ENCODE data around the gene NAV3.
"Not testable (repeated sequence)": the region's sequence is repeated elsewhere in the genome, so short reads cannot be mapped to it uniquely, and the experiment has no call there.

Gene NAV3

DNA sequence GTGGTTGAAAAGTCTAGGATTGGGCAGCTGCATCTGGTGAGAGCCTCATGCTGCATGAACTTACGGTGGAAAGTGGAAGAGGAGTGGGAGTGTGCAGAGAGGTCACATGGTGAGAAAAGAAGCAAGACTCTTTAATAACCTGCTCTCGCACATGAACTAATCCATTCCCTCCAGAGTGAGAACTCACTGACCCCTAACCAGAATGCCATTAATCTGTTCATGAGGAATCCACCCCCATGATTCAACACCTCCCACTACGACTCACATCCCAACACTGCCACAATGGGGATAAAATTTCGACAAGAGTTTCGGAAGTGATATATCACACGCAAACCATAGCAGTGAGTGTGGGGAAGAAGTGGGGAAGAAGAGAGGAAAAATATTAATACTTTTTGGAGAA is 377.4 kb downstream of the NAV3 start:
- DNase-seq: no peak

DNA sequence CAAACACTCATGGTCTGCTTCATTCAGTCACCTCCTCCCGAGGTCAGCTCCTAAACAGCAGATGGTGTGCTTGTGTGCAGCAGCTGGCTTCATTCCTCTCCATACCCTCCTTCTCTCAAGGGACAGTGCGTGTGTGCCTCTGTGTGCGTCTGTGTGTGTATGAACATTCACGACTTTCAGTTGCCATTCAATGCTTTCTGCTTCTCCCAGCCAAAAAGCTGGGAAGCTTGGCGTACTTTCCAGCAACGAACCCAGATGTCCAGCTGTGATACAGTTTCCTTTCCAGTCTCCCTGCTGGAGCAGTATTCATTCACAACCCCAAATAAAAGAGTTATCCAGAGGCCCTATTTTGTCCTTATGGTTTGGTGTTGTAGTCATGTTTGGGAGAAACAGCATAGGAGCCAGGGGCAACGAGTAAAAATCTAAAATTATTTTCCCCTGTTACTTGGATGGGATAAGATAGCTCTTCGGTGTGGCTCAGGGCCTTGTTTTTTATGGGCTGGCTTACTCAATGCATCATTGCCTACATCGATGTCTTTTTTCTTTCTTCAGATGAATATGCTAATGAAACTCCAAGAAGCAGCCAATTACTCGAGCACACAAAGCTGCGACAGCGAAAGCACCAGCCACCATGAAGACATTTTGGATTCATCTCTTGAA is 379.3 kb downstream of the NAV3 start:
- peak in 1 of 2 experiments; percentile 18 for DNase-seq

DNA sequence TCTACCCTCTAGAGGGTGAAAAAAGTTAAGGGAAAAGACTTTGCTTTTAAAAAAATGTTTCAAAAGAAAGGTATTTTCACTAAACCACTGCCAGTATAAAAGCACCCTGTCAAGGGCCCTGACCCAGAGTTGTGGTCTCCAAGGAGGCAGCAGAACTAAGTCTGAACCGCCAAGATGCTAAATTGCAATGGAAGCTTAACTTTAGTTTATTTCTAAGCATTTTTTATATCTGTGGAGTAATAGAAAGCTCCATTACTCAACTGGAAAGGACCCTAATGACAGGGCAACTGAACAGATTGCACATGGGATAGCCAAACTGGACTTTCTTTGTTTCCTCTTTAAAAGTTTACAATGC is 379.8 kb downstream of the NAV3 start:
- no peak for DNase-seq

DNA sequence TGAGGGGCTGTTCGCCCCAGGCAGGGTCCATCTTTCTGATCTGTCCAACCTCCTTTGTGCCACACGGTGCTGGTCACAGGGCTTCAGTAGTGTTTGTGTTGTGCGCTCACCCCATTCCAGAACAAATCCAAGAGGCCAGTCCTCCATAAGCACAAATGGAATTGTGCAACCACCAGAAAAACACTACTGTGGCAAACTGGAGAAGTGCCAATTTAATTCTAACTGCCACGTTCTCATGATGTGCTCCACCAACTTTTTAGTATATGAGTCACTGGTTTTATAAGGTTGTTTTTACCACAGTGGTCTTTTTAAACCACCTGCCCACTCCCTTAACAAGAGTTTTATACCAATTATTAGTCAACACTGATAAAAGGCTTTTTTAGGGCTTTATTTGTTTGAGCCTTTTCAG is 380.2 kb downstream of the NAV3 start:
- DNase-seq: no peak

DNA sequence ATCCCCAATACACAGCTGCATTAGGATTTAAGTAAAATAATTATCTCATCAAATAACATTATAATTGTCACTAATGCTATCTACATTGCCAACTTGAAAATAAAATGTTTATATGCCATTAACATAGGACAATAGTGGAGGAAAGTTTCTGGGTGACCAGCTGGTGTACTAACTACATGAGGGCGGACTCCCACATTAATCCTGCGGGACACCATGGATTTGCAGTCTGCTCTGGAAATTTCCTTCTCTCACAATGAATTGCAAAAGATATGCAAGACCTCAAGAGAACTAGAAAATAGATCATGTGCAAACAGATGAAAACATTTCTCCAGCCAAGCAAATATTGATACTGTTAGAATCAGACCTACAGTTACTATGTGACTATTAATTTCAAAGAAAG is 390.1 kb downstream of the NAV3 start:
- no peak for DNase-seq

DNA sequence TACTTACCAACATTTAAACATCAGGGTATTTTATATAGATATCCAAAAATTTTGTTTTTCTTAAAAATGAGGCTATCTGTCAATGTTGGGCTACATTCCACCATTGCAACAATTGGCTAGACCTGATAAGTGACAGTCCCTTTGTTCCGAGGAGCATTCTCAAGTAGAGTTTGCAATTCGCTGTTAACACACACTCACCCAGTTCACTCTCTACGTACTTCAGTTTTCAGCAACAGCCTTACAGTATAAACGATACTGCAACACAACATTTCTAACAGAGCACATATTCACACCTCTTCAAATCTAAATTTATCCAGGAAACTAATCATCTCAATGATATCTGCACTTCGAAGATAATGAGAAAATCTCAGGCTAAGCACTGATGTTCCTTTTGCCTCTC is 393.5 kb downstream of the NAV3 start:
- DNase-seq: no peak

DNA sequence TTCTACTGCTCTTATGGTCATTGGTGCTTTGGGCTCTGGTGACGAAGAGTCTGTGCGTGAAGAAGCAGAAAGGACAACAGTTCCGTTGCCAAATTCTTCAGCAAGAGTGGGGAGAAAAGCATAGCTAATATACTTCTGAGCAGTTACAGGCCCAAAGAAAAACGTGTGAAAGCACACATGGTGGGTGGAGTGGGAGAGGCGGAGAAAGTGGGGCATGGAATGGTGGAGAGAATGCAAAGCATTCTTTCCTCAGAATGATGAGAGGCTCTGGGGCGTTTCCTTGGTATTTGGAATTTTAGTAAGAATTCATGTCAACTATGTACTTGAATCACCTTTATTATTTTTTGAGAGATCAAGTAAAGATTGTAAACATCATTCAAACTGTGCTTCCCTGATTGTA is 396.1 kb downstream of the NAV3 start:
- DNase-seq: no peak

DNA sequence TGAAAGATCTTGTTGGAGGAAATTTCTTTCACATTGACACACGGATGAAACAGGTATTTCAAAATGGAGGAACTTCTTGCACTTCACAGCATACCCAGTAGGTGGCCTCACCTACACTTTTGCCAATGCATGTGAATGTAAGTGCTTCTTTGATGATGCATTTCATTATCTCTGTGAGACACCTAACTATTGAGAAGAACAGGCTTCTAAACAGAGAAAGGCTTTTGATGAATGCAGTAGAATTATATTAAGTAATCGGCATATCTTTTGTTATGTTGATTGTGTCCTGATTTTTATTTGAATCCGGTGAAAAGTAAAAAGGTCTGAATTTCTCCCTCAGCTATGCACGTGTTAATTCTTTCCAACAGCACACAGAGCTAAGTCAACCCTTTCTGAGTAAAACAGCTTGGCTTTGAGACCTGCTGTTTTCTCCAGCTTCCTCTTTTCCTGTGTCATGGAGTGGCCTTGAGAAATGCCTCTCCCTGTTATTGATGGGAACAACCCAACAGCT is 399.0 kb downstream of the NAV3 start:
- DNase-seq: peak; percentile 18 to 56

DNA sequence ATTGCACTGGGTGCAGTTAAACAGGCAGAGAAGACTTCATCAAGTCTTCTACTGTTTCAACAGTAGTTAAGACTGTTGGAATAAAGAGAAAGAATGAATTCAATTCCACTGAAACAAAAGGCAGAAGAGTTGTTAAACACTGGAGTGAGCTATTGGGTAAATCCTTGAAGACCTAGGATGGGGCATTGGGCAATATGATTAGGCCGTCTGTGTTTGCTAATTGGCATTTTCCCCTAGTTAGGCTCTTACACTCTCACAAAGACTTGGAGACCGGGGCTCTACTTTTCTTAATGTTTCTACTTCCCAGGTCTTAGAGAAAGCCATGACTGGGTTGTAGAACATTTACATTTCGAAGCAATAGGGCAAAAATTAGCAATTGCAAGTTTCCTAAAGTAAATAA is 402.1 kb downstream of the NAV3 start:
- DNase-seq: no peak

DNA sequence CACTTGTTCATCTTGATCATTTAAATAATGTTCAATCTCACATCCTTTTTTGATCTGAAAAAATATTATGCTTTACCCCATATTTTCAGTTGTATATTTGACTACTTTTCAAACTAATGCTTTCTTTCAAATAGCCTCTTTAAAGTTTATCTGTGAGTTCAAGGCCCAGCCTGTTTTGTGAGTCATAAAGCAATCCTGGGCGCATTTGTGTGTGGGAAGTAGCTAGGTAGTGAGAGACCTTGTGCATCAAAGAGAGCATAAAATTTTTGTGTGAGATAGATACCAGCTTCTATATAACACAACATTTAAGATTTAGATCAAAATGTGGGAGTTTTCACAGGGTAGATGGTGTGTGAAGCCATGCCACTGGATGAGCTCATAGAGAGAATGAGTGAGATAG is 405.6 kb downstream of the NAV3 start:
- DNase-seq: no peak

DNA sequence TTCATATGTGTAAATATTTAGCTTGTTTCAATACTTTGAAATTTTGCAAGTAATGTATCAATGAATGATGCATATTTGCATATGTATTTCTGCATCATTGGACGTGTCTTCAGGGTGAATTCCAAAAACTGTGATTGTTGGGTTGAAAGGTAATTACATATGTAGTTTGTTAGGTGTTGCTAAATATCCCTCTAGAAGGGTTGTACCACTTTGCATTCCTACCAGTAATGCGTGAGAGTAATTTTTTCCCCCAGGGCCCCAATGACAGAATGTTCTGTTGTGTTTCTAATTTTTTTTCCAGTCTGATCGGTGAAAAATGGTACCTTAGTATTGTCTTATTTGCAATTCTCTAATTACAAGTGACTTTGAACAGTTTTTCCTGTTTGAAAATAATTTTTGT is 408.9 kb downstream of the NAV3 start:
- no peak for DNase-seq

DNA sequence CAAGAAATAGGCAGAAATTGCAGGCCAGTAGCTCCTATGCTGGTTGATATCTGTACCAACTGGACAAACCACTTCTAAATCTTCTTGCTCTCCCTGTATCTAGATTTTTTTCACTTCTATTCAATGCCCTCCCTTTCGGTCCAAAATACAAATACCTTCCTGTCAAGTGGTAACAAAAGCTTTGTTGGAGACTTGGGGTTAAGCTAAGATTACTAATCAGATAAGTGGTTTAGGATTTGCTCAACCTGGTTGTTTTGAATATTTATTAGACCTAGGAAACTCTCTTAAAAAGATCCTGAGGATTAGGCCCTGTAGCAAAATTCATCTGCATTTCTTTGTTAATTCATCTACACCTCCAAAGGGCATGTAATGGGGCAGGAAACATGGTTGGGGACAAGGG is 410.1 kb downstream of the NAV3 start:
- DNase-seq: no peak

DNA sequence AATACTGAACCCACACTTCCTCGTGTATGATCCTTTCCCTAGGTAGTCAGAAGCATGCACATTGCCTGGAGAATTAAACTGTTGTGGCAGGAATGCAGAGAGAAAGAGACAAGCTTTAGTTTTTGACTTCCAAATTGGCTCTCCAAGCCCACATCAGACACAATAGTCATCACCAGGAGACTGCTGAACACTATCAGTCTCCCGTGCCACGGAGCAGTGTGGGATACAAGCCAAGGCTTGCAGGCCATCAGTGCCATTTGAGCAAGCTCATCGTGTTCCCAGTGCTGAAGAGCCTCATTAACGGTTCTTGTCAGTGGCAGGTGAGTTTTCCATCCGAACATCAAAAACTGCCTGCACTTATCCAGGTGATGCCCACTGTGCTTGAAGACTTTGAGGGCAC is 410.8 kb downstream of the NAV3 start:
- no peak for DNase-seq

DNA sequence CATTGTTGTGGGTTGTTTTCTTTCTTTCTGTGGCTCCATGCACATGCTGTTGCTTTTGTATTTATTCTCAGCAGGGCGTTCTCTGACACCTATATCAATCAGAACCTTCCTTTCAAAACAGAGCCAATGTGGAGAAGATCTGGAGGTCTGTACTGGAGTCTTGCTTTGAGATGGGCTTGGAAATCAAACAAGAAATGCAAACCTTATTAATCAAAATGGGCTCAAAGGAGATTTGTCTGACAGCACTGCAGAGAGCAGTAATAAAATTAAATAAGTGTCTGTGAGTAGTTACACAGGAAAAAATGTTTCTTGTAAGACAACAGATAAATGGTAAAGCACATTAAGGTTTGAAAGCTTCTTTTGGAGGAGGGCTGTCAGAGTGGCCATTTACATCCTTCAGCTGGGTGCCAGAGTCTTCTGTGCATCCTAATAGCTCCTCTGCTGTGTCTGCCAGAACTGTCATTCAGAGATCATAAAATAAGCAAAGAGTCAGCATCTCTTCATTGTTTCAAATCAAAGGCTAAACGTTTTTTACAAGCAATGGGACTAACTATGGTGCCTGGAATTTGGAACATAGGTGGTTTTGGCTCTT is 414.3 kb downstream of the NAV3 start:
- DNase-seq: no peak

DNA sequence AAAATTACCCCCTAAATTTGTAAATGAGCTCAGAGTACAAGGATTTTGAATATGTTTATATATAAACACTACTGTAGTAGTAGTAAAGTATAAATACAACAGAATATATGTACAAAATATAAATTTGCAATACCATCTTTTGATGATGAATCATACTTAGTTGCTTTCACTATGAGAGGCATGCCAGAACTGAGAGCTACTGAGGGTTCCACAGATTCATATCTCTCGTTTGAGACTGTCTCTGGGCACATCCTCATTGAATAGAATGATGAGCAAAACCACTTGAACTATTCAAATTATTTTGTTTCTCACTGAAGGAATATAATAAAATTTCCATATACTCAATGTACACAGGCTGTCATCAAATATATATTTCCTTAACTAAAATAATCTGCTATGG is 417.6 kb downstream of the NAV3 start:
- DNase-seq: no peak

DNA sequence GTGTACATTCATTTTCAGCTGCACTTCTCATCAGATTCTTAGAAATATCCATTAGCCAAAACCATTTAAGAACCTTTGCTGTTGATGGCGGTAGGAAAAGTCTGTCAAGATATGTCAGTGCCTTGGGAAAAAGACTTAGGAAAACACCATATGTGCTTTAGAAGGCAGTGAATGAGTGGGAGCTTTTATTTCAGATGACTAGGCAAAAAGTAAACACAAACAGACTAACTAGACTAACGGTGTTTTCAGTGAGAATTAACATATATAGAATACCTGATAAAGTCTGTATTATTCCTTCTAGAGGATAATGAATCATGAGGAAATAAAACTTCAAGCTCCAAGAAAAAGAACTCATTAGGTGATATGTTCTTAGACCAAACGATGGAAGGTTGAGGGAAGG is 418.9 kb downstream of the NAV3 start:
- no peak for DNase-seq

DNA sequence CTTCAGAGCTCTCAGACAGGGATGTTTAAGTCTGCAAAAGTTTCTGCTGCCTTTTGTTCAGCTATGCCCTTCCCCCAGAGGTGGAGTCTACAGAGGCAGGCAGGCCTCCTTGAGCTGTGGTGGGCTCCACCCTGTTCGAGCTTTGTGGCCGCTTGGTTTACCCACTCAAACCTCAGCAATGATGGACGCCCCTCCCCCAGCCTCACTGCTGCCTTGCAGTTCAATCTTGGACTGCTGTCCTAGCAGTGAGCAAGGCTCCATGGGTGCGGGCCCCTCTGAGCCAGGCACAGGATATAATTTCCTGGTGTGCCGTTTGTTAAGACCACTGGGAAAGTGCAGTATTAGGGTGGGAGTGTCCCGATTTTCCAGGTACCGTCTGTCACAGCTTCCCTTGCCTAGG is 427.0 kb downstream of the NAV3 start:
- DNase-seq: not testable (repeated sequence)

DNA sequence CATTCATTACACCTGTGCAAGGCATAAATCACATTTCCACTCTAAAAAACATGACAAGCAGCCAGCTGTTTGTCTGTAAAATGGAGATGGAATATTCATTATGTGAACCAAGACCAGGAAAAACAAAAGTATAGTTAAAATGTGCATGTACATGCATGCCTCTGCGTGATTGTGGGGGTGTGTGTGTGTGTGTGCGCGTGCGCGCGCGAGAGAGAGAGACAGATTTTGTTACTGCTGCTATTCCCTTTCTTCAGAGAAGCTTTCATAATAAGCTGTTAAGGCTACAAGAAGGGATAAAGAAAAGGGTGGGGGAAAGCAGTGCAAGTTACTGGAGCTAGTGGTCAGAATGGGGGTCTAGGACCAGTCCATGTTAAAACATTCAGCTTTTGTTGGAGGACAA is 430.3 kb downstream of the NAV3 start:
- DNase-seq: no peak

DNA sequence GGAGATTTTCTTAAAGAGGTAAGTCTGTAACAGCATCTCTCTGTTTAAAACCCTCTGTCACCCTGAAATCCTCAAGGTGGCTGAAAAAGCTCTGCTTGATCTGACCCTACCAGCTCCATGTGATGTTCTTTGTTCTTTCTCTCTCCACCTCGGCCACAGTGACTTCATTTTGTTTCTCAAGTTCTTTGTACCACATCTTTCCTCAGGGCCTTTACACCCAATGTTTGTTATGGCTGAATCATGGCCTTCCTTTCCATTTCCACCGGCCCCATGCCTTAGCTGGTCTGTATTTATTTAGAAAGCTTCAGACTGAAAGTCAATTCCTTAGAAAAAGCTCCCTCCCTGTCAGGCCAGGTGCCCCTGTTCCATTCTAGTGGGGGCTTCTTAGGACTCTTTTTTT is 431.2 kb downstream of the NAV3 start:
- DNase-seq: no peak

Measured in NCI-H526 (cell line).